ENCODE results near the gene POP4.
A peak's percentile ranks its signal among the peaks of the same experiment; 100 is the strongest.

The POP4 gene

GRCh38 chr19:29635963-29636362, 29.9 kb downstream of the POP4 start:
- DNase-seq = no peak

GRCh38 chr19:29636553-29637360, 30.7 kb downstream of the POP4 start:
- DNase-seq = no peak

- no peak for DNase-seq
Measured at GRCh38 chr19:29639086-29639485, 33.0 kb downstream of the POP4 start.

- no peak for DNase-seq
Measured at GRCh38 chr19:29640231-29640630, 34.1 kb downstream of the POP4 start.

GRCh38 chr19:29641597-29641996, 35.5 kb downstream of the POP4 start:
- DNase-seq = no peak

GRCh38 chr19:29643361-29643935, 37.4 kb downstream of the POP4 start:
- DNase-seq = no peak

- DNase-seq = no peak
Measured at GRCh38 chr19:29644210-29644609, 38.1 kb downstream of the POP4 start.

- no peak for DNase-seq
Measured at GRCh38 chr19:29645491-29645867, 39.4 kb downstream of the POP4 start.

- no peak for DNase-seq
Measured at GRCh38 chr19:29645911-29646310, 39.8 kb downstream of the POP4 start.

- no peak for DNase-seq
Measured at GRCh38 chr19:29650772-29651387, 44.8 kb downstream of the POP4 start.

GRCh38 chr19:29651622-29652394, 45.7 kb downstream of the POP4 start:
- DNase-seq = no peak

GRCh38 chr19:29653398-29653797, 47.3 kb downstream of the POP4 start:
- DNase-seq = no peak

GRCh38 chr19:29655648-29656335, 49.7 kb downstream of the POP4 start:
- no peak for DNase-seq

- DNase-seq = no peak
Measured at GRCh38 chr19:29658221-29658991, 52.3 kb downstream of the POP4 start.

GRCh38 chr19:29660835-29661234, 54.8 kb downstream of the POP4 start:
- DNase-seq = no peak

GRCh38 chr19:29662278-29662603, 56.2 kb downstream of the POP4 start:
- no peak for DNase-seq

GRCh38 chr19:29662604-29663404, 56.7 kb downstream of the POP4 start:
- DNase-seq = no peak

GRCh38 chr19:29663861-29664752, 58.0 kb downstream of the POP4 start:
- no peak for DNase-seq

GRCh38 chr19:29664753-29665214, 58.7 kb downstream of the POP4 start:
- DNase-seq = no peak

GRCh38 chr19:29665215-29665825, 59.2 kb downstream of the POP4 start, which contains the start of gene PLEKHF1:
Gene PLEKHF1, plus strand, starts transcription at chr19:29665461. Its CDS starts 8,379 bp downstream, at chr19:29673840.
- peak; percentile 39 for DNase-seq
